HCT116 (cell line): Measurements from ENCODE around the gene MRPL24. TPM values are rescaled to one million over a fixed set of nuclear protein-coding genes. Genes with fewer than 3 reads are reported as not detected.

Experiments
- ATAC-seq: fragments of 200-7000 bp; cut with Tn5 transposase; 2 replicates; pipeline ENCODE4 v1.9.1; 2020; ENCODE audit warnings: mild to moderate bottlenecking, moderate library complexity
- BruUV-seq: library from RNA; stranded (reverse); fragments of 400-500 nt; replicated peaks from 2 replicates; lab custom pipeline; 2021; lab: Mats Ljungman, UMichigan
- CTCF ChIA-PET: fragments of 300-600 bp; sonication (Branson Sonifier 250); formaldehyde crosslinking; loops from one replicate; lab custom pipeline; 2021; ENCODE audit warnings: antibody characterized with exemption; lab: Charles Lee
- POLR2A ChIA-PET: fragments of 300-600, 350-600 bp; sonication (Branson Sonifier 250); formaldehyde crosslinking; loops from one replicate; lab custom pipeline; 2021; ENCODE audit warnings: antibody characterized with exemption; lab: Charles Lee
- RAD21 ChIA-PET, 2 experiments: fragments of 300-600 bp; sonication (Branson Sonifier 250); formaldehyde crosslinking; loops; one replicate each; lab custom pipeline; 2023; ENCODE audit warnings: low total read pairs in 2 of 2; ENCODE audit not compliant: uncharacterized antibody in 2 of 2, unreplicated experiment in 2 of 2, low non-redundant PET in 1 of 2; lab: Charles Lee
- DNase-seq: peaks from one replicate; pipeline ENCODE4 v3.0.0-alpha.2; 2010; ENCODE audit warnings: low read depth, low spot score
- H2AFZ ChIP-seq: fragments of 200-600 bp; shearing (Covaris generic), sonication (generic); 2 replicates; pipeline ENCODE4 v1.6.1; 2017; ENCODE audit warnings: low read depth, mixed run types, mixed read lengths, antibody characterized with exemption, low read length; ENCODE audit not compliant: poor library complexity, severe bottlenecking
- H3K27ac ChIP-seq: 2 replicates; pipeline ENCODE4 v1.5.1; 2012; ENCODE audit warnings: low read depth, low read length
- H3K27me3 ChIP-seq: fragments of 200-600 bp; sonication (generic); 2 replicates; pipeline ENCODE4 v1.6.1; 2016; ENCODE audit warnings: mixed run types, low read length, mixed read lengths; ENCODE audit not compliant: insufficient read depth
- H3K36me3 ChIP-seq, 2 experiments: fragments of 200-500 bp in 1 of 2; fragments of 200-600 bp in 1 of 2; sonication (Bioruptor generic) in 1 of 2; sonication (generic) in 1 of 2; 2 replicates each; pipeline versions ENCODE4 v1.5.1 to v1.6.1; 2014 to 2016; ENCODE audit warnings: low read length in 2 of 2, inconsistent platforms in 1 of 2, mixed read lengths in 1 of 2, mixed run types in 1 of 2; ENCODE audit not compliant: insufficient read depth in 2 of 2, control insufficient read depth in 1 of 2
- H3K4me1 ChIP-seq, 2 experiments: fragments of 200-600 bp in 1 of 2; sonication (generic) in 1 of 2; 2 replicates each; pipeline versions ENCODE4 v1.5.1 to v1.6.1; 2012 to 2017; ENCODE audit warnings: low read length in 2 of 2, inconsistent platforms in 1 of 2, mild to moderate bottlenecking in 1 of 2, mixed read lengths in 1 of 2, mixed run types in 1 of 2, moderate library complexity in 1 of 2; ENCODE audit not compliant: insufficient read depth in 2 of 2, control insufficient read depth in 1 of 2
- H3K4me2 ChIP-seq: fragments of 200-600 bp; sonication (generic); 2 replicates; pipeline ENCODE4 v1.6.1; 2017; ENCODE audit warnings: mixed run types, low read length, mixed read lengths
- H3K4me3 ChIP-seq, 2 experiments: fragments of 200-600 bp in 1 of 2; sonication (generic) in 1 of 2; replicated peaks in 1 of 2; 2 replicates each; pipeline ENCODE4 v1.5.1; 2011 to 2016; ENCODE audit warnings: low read length in 2 of 2, control low read depth in 1 of 2, low read depth in 1 of 2, mild to moderate bottlenecking in 1 of 2, mixed read lengths in 1 of 2, mixed run types in 1 of 2
- H3K79me2 ChIP-seq: fragments of 200-600 bp; sonication (generic); 2 replicates; pipeline ENCODE4 v1.6.1; 2017; ENCODE audit warnings: mild to moderate bottlenecking, mixed run types, low read length, moderate library complexity, mixed read lengths; ENCODE audit not compliant: insufficient read depth
- H3K9ac ChIP-seq: fragments of 200-600 bp; sonication (generic); 2 replicates; pipeline ENCODE4 v1.6.1; 2016; ENCODE audit warnings: low read length, mixed read lengths
- H3K9me2 ChIP-seq: fragments of 200-600 bp; sonication (generic), shearing (Covaris generic); 2 replicates; pipeline ENCODE4 v1.6.1; 2017; ENCODE audit warnings: mixed run types, mild to moderate bottlenecking, moderate library complexity; ENCODE audit not compliant: insufficient read depth
- H3K9me3 ChIP-seq, 2 experiments: fragments of 200-500 bp in 1 of 2; fragments of 200-600 bp in 1 of 2; sonication (Bioruptor generic) in 1 of 2; sonication (generic) in 1 of 2; 2 replicates each; pipeline ENCODE4 v1.6.1; 2014 to 2017; ENCODE audit warnings: low read length in 2 of 2, mixed read lengths in 2 of 2, inconsistent platforms in 1 of 2, low read depth in 1 of 2, mild to moderate bottlenecking in 1 of 2, mixed run types in 1 of 2, moderate library complexity in 1 of 2; ENCODE audit not compliant: control insufficient read depth in 1 of 2, insufficient read depth in 1 of 2
- H4K20me1 ChIP-seq: fragments of 200-600 bp; sonication (generic), shearing (Covaris generic); 2 replicates; pipeline ENCODE4 v1.6.1; 2017; ENCODE audit warnings: mixed run types, mild to moderate bottlenecking, moderate library complexity; ENCODE audit not compliant: insufficient read depth
- ELF1 ChIP-seq: IDR thresholded peaks from 2 replicates; pipeline ENCODE4 v1.6.1; 2012; ENCODE audit warnings: low read depth, borderline replicate concordance
- EZH2 ChIP-seq: fragments of 200-600 bp; sonication (generic); IDR thresholded peaks from 2 replicates; pipeline ENCODE4 v1.6.1; 2017; ENCODE audit warnings: antibody characterized with exemption, mixed run types
- POLR2A ChIP-seq: IDR thresholded peaks from 2 replicates; pipeline ENCODE4 v1.7.0; 2011; ENCODE audit warnings: borderline replicate concordance; ENCODE audit not compliant: insufficient read depth, insufficient read length; ENCODE audit errors: extremely low read depth
- SRF ChIP-seq: IDR thresholded peaks from 2 replicates; pipeline ENCODE4 v1.6.1; 2012; ENCODE audit warnings: low read depth
- intact Hi-C: fragments of 100-400 bp; cut with micrococcal nuclease; formaldehyde crosslinking; loops from 2 replicates; pipeline ENCODE4 v1.10.0; 2022
- total RNA-seq: library from RNA; stranded (reverse); gene quantifications from one replicate; pipeline ENCODE4 v1.2.1, GENCODE V29; 2021; ENCODE audit not compliant: unreplicated experiment
- TF ChIP-seq, protein P1 (sequence below): IDR thresholded peaks from 2 replicates; pipeline ENCODE4 v1.6.1; 2012
- TF ChIP-seq, protein P2 (sequence below), 3 experiments: fragments of 200-600 bp in 1 of 3; sonication (generic) in 1 of 3; IDR thresholded peaks in 2 of 3; conservative IDR thresholded peaks in 1 of 3; 2 replicates each; pipeline ENCODE4 v1.5.1; 2012 to 2017; ENCODE audit warnings: low read depth in 2 of 3, low read length in 2 of 3, antibody characterized with exemption in 1 of 3, borderline replicate concordance in 1 of 3, control low read depth in 1 of 3, mild to moderate bottlenecking in 1 of 3, mixed read lengths in 1 of 3, mixed run types in 1 of 3, moderate library complexity in 1 of 3; ENCODE audit not compliant: insufficient read depth in 1 of 3

The MRPL24 gene
- total RNA-seq, 1 experiment from 2014 or later: 111 TPM

DNA sequence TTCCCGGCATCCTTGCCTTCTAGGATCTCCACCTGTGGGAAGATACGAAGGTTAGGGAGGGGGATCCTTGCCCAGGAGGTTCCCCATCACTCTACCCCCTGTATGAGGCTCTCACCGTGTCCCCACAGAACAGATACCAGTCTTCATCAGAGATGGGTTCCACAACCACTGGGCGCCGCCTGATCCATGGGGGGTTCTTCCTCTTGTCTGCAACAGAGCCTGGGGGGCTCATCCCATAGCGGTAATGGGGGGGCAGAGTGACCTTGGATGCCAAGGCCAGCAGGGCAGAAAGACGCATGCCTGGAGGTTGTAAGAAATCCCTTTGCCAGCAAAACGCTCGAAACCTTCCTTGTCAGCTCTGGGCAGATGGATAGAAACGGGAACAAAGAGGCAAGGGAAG lies 2.5 kb downstream of the MRPL24 start:
- CTCF ChIA-PET: interaction anchor here (1.1 to 1.3 kb wide), 2 partner anchors 12 to 49 kb away, joined by 4 to 5 read pairs; no protein-coding TSS in a partner anchor
- no peak overlapping the region for H2AFZ ChIP-seq
- H3K4me3 ChIP-seq: no peak overlapping the region
- DNase-seq (no peak), ATAC-seq (no peak)
- H3K36me3 ChIP-seq: peaks cover 19 to 22% of the 10 kb centered on the region in 2 experiments; a peak in 3 of 4 replicates
- H4K20me1 ChIP-seq: no peaks in the 10 kb centered on the region
- no peaks in the 10 kb centered on the region for H3K27me3 ChIP-seq
- no peaks in the 10 kb centered on the region for H3K9me2 ChIP-seq
- RAD21 ChIA-PET: no interaction called here
- peaks cover 30% of the 10 kb centered on the region for H3K79me2 ChIP-seq
- POLR2A ChIA-PET: interaction anchor here (1.2 kb wide), 1 partner anchor 10 kb away, joined by 3 read pairs; the partner anchor contains the start of genes ISG20L2 and METTL25B
- H3K4me2 ChIP-seq: no peak overlapping the region
- TF ChIP-seq, protein P1, sequence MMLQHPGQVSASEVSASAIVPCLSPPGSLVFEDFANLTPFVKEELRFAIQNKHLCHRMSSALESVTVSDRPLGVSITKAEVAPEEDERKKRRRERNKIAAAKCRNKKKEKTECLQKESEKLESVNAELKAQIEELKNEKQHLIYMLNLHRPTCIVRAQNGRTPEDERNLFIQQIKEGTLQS: no peak
- no peak for TF ChIP-seq EZH2
- TF ChIP-seq POLR2A: no peak
- TF ChIP-seq, protein P2, sequence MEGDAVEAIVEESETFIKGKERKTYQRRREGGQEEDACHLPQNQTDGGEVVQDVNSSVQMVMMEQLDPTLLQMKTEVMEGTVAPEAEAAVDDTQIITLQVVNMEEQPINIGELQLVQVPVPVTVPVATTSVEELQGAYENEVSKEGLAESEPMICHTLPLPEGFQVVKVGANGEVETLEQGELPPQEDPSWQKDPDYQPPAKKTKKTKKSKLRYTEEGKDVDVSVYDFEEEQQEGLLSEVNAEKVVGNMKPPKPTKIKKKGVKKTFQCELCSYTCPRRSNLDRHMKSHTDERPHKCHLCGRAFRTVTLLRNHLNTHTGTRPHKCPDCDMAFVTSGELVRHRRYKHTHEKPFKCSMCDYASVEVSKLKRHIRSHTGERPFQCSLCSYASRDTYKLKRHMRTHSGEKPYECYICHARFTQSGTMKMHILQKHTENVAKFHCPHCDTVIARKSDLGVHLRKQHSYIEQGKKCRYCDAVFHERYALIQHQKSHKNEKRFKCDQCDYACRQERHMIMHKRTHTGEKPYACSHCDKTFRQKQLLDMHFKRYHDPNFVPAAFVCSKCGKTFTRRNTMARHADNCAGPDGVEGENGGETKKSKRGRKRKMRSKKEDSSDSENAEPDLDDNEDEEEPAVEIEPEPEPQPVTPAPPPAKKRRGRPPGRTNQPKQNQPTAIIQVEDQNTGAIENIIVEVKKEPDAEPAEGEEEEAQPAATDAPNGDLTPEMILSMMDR (IDR thresholded peaks at IDR 0.05 in 2 of 3, conservative IDR thresholded peaks at IDR 0.05 in 1 of 3; ENCODE audit: borderline replicate concordance in 1 of 3, insufficient read depth in 1 of 3, low read depth in 2 of 3, low read length in 2 of 3): no peak
- no peak for TF ChIP-seq SRF
- no peak overlapping the region for H3K9ac ChIP-seq
- no peak overlapping the region for H3K27ac ChIP-seq
- peaks cover 11 to 16% of the 10 kb centered on the region in 2 experiments for H3K4me1 ChIP-seq
- intact Hi-C loops: no loop called here
- H3K9me3 ChIP-seq: no peaks in the 10 kb centered on the region
- no TSS peak for BruUV-seq

DNA sequence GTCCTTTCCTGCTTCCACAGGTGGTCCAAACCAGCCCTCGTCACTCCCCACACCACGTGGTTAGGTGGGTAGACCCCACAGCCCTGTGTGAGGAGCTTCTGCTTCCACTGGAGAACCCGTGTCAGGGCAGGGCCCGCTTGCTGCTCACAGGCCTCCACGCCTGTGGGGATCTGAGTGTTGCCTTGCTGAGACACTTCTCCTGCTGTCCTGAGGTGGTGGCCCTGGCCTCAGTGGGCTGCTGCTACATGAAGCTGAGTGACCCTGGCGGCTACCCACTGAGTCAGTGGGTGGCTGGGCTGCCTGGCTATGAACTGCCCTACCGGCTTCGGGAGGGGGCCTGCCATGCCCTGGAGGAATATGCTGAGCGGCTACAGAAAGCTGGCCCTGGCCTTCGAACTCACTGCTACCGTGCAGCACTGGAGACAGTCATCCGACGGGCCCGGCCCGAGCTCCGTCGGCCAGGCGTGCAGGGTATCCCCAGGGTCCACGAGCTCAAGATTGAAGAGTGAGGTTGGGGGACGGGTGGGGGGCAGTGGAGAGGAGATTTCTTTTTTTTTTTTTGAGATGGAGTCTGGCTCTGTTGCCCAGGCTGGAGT lies 6.8 kb downstream of the MRPL24 start:
- DNase-seq: no peak
- H3K27ac ChIP-seq: no peak overlapping the region
- H3K9me2 ChIP-seq: no peaks in the 10 kb centered on the region
- peaks cover 16% of the 10 kb centered on the region for H3K79me2 ChIP-seq
- ChIA-PET CTCF (no interaction called here), POLR2A (no interaction called here), RAD21 (no interaction called here)
- BruUV-seq: no TSS peak
- H3K4me2 ChIP-seq: no peak overlapping the region
- H3K4me3 ChIP-seq: no peak overlapping the region
- H3K27me3 ChIP-seq: no peaks in the 10 kb centered on the region
- no peak overlapping the region for H3K9ac ChIP-seq
- H3K4me1 ChIP-seq: peaks cover 5 to 8% of the 10 kb centered on the region in 2 experiments; a peak in 3 of 4 replicates
- peaks cover 8 to 21% of the 10 kb centered on the region in 2 experiments; a peak in 3 of 4 replicates for H3K36me3 ChIP-seq
- no peaks in the 10 kb centered on the region for H4K20me1 ChIP-seq
- H2AFZ ChIP-seq: no peak overlapping the region
- intact Hi-C loops: no loop called here
- no peak for TF ChIP-seq ELF1
- no peaks in the 10 kb centered on the region for H3K9me3 ChIP-seq
- no peak for ATAC-seq
